ENCODE results near the gene PTPRG.

PTPRG gene

GRCh38 chr3:61788623-61789507 lies 227.5 kb downstream of the PTPRG start:
- Histone ChIP-seq H3K79me2 (ENCODE audit: insufficient read depth, low read depth) (no peaks in the 10 kb centered on the region), H3K27me3 (ENCODE audit: insufficient read depth, low read depth) (no peaks in the 10 kb centered on the region), H3K9ac (no peak overlapping the region), H4K20me1 (ENCODE audit: insufficient read depth) (no peaks in the 10 kb centered on the region), H3K4me1 (ENCODE audit: low read depth, poor library complexity, severe bottlenecking) (no peaks in the 10 kb centered on the region), H3K4me3 (IDR thresholded peaks at IDR 0.05; ENCODE audit: insufficient read depth, low read depth, low read length) (no peak overlapping the region), H3K4me2 (no peak overlapping the region), H2AFZ (ENCODE audit: low read depth) (no peak overlapping the region), H3K36me3 (ENCODE audit: insufficient read depth) (no peaks in the 10 kb centered on the region), H3K27ac (no peak overlapping the region)
- no peak for TF ChIP-seq CTCF (conservative IDR thresholded peaks at IDR 0.05; ENCODE audit: low read depth, low read length)

- Histone ChIP-seq H3K79me2 (ENCODE audit: insufficient read depth, low read depth) (no peaks in the 10 kb centered on the region), H3K4me2 (no peak overlapping the region), H3K36me3 (ENCODE audit: insufficient read depth) (no peaks in the 10 kb centered on the region), H3K27me3 (ENCODE audit: insufficient read depth, low read depth) (no peaks in the 10 kb centered on the region), H3K4me1 (ENCODE audit: low read depth, poor library complexity, severe bottlenecking) (no peaks in the 10 kb centered on the region), H3K27ac (no peak overlapping the region), H3K9ac (no peak overlapping the region), H2AFZ (ENCODE audit: low read depth) (no peak overlapping the region), H4K20me1 (ENCODE audit: insufficient read depth) (no peaks in the 10 kb centered on the region), H3K4me3 (IDR thresholded peaks at IDR 0.05; ENCODE audit: insufficient read depth, low read depth, low read length) (no peak overlapping the region)
- no peak for TF ChIP-seq CTCF (conservative IDR thresholded peaks at IDR 0.05; ENCODE audit: low read depth, low read length)
Observed at GRCh38 chr3:61789861-61790260, 228.5 kb downstream of the PTPRG start.

- Histone ChIP-seq H3K27ac (no peak overlapping the region), H3K27me3 (ENCODE audit: insufficient read depth, low read depth) (no peaks in the 10 kb centered on the region), H3K4me1 (ENCODE audit: low read depth, poor library complexity, severe bottlenecking) (no peaks in the 10 kb centered on the region), H3K4me2 (no peak overlapping the region), H3K36me3 (ENCODE audit: insufficient read depth) (no peaks in the 10 kb centered on the region), H3K79me2 (ENCODE audit: insufficient read depth, low read depth) (no peaks in the 10 kb centered on the region), H3K4me3 (IDR thresholded peaks at IDR 0.05; ENCODE audit: insufficient read depth, low read depth, low read length) (no peak overlapping the region), H4K20me1 (ENCODE audit: insufficient read depth) (no peaks in the 10 kb centered on the region), H2AFZ (ENCODE audit: low read depth) (no peak overlapping the region), H3K9ac (no peak overlapping the region)
- TF ChIP-seq CTCF (conservative IDR thresholded peaks at IDR 0.05; ENCODE audit: low read depth, low read length), result no peak
Observed at GRCh38 chr3:61790411-61790810, 229.0 kb downstream of the PTPRG start.

GRCh38 chr3:61793056-61793455 lies 231.7 kb downstream of the PTPRG start:
- no peaks in the 10 kb centered on the region for H3K27me3 ChIP-seq (ENCODE audit: insufficient read depth, low read depth)
- H3K36me3 ChIP-seq (ENCODE audit: insufficient read depth), result no peaks in the 10 kb centered on the region
- H3K4me1 ChIP-seq (ENCODE audit: low read depth, poor library complexity, severe bottlenecking), result no peaks in the 10 kb centered on the region
- H3K4me2 ChIP-seq, result no peak overlapping the region
- H3K4me3 ChIP-seq (IDR thresholded peaks at IDR 0.05; ENCODE audit: insufficient read depth, low read depth, low read length), result no peak overlapping the region
- H3K9ac ChIP-seq, result no peak overlapping the region
- no peak overlapping the region for H3K27ac ChIP-seq
- no peaks in the 10 kb centered on the region for H4K20me1 ChIP-seq (ENCODE audit: insufficient read depth)
- H3K79me2 ChIP-seq (ENCODE audit: insufficient read depth, low read depth), result no peaks in the 10 kb centered on the region
- no peak for TF ChIP-seq CTCF (conservative IDR thresholded peaks at IDR 0.05; ENCODE audit: low read depth, low read length)
- H2AFZ ChIP-seq (ENCODE audit: low read depth), result no peak overlapping the region
